HG03039 (cell line): Measurements from ENCODE around the gene SRGAP3.

Experiments used
- ATAC-seq: cut with Tn5 transposase; IDR thresholded peaks from one replicate; pipeline ENCODE4 v1.9.1; 2021; ENCODE audit warnings: mild to moderate bottlenecking, moderate library complexity; ENCODE audit not compliant: unreplicated experiment

Gene SRGAP3

GRCh38 chr3:9121366-9122001 lies 128.0 kb downstream of the SRGAP3 start:
- no peak for ATAC-seq

- no peak for ATAC-seq
Observed at GRCh38 chr3:9119331-9119730, 130.1 kb downstream of the SRGAP3 start.

DNA sequence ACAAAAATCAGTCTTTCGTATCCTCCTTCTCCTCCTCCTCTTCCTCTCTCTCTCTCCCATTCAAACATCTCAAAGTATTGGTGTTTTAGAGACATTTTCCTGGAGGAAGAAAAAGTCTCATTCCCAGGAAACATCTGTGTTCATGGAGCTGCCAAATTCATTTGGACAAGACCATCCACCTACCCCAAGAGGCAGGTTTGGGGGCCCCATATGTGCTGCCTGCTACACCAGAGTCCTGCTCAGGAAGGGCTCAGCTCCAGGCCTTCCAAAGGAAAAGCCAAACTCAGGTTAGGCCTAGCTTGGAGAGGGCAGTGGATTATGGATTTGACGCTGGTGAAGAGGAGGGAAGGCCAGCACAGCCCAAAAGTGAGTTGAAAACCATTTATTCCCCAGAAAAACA lies 131.2 kb downstream of the SRGAP3 start:
- ATAC-seq, result no peak

DNA sequence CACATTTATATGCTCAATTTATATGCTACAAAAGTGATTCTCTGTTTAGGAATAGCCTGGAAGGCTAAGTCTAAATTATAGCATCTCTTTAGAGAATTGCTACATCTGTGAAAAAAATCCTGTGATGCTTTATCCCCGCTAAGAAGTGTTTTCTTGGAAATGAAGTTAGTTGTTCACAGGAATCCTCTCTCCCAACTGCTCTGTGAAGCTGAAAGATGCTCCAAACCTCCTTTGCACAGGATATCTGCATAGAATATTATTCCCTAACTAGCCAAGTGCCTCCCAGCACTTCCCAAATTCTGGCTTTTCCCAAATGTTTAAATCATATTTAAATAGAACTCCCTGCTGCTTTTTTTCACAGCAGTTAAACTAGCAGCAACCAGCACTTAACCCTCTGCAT lies 132.2 kb downstream of the SRGAP3 start:
- ATAC-seq, result no peak

- no peak for ATAC-seq
Observed at GRCh38 chr3:9116336-9116735, 133.1 kb downstream of the SRGAP3 start.

DNA sequence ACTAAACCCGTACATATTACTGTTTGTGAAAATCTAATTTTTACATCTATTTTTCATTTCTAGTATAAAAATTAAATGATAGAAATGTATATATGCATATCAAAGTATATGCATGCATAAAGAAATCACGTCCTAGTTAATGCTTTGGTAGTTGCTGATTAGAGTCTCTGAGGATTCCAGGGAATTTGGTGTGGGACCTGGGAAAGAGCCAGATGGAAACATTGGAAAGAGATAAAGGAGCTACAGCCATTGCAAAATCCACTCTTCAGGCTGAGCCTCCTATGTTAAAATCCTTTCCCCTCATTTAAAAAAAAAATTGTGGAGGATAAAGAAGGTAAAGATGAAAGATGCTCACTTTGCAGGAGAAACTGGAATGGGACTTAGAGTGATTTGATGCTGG lies 134.1 kb downstream of the SRGAP3 start:
- ATAC-seq, result no peak

DNA sequence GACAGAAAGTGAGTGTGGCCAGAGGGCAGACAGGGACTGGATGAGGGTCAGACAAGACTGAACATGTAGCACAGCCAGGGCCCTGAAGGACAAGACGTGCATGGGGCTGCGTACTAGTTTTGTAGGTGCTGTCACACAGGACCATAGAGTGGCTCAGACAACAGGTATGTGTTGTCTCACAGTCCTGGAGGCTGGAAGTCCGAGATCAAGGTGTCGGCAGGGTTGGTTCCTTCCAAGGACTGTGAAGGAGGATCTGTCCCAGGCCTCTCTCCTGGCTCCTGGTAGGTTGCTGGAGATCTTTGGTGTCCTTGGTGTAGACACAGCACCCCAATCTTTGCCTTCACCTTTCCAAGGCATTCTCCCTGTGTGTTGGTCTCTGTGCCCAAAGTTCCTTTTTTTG lies 136.4 kb downstream of the SRGAP3 start:
- no peak for ATAC-seq

- ATAC-seq, result no peak
Observed at GRCh38 chr3:9111866-9112265, 137.6 kb downstream of the SRGAP3 start.

- ATAC-seq, result no peak
Observed at GRCh38 chr3:9111417-9111816, 138.0 kb downstream of the SRGAP3 start.

DNA sequence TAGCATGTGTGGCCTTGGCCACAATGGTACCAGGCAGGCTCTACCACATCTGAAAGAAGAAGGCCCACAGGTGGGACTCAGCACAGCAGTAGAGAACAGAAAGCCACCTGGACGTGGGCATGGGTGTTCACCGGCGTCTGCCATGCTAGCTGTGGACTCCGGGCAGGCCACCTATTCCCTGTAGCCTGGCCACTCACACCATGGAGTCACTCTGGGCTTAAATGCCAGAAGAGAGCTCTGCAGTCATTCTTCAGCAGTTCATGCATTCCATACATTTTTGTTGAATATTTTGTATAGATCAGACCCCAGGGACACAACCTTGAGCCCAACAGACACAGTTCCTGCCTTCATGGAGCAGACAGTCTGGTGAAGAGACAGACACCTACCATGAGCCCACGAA lies 138.6 kb downstream of the SRGAP3 start:
- no peak for ATAC-seq

- no peak for ATAC-seq
Observed at GRCh38 chr3:9110316-9110715, 139.1 kb downstream of the SRGAP3 start.

- ATAC-seq, result no peak
Observed at GRCh38 chr3:9109568-9109914, 139.9 kb downstream of the SRGAP3 start.

DNA sequence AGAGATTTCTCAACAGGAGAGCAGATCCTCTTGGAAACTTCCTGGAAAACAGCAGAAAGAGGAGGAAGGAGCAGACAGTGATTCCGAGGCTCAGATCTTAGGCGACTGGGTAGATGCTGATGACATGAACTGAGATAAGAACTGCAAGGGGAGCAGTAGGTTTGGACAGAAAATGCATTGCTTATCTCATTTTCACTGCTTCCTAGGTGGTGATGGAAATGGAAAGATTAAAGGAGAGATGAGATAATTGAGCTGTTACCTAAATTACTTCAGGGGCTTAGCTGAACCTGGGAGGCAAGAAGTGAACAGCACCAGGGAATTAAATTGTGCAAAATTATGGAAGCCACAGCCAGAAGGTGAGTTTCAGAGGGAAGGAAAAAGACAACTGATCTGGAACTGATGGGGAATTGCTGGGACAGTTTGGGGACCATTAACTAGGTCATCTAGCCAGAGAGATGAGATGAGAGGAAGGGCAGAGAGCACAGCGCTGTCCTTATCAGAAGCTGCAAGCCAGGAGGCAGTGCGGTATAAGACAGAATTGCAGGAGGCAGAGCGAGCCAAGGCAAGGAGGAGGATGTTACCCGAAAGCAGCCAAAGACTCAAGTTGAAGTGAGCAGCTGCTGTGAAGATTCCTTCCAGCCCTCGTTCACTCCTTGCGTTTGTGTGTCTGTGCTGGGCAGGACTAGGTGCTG lies 140.4 kb downstream of the SRGAP3 start:
- no peak for ATAC-seq

GRCh38 chr3:9107738-9108137 lies 141.7 kb downstream of the SRGAP3 start:
- ATAC-seq, result no peak

DNA sequence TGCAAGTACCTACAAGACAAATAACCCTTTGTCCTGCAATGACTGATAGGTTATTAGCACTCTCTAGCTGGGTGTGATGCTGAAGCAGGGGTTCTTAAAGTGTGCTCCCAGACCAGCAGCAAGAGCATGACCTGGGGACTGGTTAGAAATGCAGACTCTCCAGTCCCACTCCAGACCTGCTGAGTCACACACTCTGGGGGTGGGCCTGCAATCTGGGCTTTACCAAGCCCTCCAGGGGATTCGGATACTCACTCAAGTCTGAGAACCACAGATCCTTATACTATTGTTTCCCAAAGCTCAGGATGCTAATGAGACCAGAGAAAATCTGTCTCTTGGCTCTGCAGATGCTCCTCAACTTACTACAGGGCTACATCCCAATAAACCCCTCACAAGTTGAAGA lies 144.0 kb downstream of the SRGAP3 start:
- no peak for ATAC-seq

DNA sequence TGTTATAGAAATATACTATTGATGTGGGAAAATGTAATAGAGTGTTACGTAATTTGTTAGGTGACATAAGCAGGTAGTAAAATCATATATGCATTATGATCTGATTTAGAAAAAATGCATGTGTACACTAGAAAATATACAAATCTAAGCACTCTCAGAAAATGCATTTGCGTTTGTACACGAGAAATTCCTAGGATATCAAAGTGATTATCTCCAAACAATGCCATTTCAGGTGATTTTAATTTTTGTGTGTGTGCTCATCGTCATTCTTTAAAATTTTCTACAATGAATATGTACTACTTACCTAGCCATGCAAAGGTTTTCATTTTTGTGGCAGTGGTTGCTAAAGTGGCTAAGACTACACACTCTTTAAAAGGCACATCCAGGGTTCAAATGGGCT lies 145.3 kb downstream of the SRGAP3 start:
- no peak for ATAC-seq

DNA sequence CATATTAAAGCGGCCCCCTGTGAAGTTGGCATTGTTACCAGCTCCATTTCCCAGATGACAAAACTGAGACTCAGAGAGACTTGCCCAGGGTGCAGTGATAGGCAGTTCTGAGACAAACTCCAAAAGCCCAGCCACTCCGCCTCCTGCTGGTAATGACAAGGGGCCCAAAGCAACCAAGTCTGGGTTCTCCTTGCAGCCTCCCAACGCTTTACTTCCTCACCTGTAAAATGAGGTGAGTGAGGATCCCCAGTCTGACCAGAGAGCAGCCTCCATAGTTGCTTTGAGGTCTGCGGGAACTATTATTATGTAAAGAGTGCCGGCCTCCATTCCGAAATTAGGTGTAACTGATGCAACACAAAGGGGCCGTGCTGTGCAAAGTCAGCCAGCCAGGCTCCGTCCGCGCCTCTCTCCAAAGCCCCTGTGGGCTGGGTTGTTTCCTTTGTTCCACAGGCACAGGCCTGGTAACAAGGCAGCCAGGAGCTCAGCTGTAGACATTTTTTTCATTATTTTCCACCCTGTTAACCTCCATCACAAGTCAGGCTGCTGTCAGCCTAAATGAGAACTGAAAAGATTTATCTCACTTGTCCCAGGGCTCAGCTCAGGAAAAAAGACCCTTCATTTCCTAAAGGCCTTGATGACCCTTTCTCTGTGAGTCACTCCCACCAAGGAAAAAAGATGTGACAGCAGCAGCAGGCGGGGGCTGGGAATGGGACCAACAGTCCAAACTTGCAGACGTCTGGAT lies 147.0 kb downstream of the SRGAP3 start:
- no peak for ATAC-seq

DNA sequence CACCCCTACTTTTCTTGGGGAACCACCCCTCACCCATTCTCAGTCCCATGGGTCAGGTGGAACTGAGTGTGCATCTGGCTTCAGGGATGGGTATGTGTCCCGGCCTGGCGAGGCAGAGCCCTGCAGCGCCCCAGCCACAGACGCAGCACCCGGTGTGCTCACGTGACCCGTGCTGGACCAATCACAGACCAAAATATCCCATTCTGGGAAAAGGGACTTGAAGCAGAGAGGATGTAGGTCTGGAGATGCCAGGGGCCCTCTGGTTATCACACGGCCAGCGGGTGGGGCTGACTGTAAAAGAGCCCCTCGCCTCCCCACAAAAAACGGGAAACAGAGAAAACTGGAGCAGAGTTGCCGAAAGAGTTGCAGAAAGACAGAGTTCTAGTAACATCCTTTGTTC lies 148.2 kb downstream of the SRGAP3 start:
- ATAC-seq, result no peak

- no peak for ATAC-seq
Observed at GRCh38 chr3:9100513-9100894, 148.9 kb downstream of the SRGAP3 start.

DNA sequence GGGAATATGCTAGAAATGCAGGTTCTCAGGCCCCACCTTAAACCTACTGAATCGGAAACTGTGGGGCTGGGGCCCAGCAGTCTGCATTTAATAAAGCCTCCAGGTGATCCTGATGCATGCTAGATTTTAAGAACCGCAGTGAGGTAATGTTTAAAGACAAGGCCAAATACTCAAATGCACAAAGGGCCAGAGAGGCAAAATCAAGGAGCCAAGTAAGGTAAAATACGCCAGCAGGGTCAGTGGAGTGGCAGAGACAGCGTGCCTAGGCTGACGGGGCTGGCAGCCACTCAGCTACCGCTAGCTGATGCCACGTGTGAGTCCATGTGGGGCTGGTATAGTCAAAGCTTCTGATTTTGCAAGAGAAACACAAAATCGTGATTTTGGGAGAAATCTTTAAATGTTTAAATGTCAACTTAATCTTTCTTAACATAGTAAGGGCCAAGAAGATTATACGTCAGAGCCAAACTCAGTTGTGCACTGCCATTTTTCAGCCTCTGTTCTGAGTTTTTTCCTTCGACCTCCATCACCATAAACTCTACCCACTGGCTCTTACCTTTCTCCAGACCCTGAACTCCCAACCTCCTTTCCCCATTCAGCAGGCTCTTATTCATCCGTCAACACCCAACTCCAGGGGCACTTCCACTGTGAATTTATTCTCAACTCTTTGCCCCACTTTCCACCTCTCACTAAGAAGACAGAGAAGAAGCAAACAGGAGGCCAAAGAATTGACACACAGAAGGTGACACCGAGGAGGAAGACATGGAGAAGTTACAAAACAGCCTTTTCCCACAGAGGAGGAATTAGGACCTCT lies 149.5 kb downstream of the SRGAP3 start:
- ATAC-seq, result no peak
